ENCODE measurements around the gene SMYD3.

Gene SMYD3

GRCh38 chr1:245915406-245915805, 591.7 kb downstream of the SMYD3 start:
- TF ChIP-seq CTCF (IDR thresholded peaks at IDR 0.05; ENCODE audit: control insufficient read depth, insufficient read depth, low read depth, low read length, missing control alignments): no peak
- no peak for DNase-seq (ENCODE audit: low read depth)
- H3K4me3 ChIP-seq (ENCODE audit: control insufficient read depth, low read depth, low read length): no peak overlapping the region

- TF ChIP-seq CTCF (IDR thresholded peaks at IDR 0.05; ENCODE audit: control insufficient read depth, insufficient read depth, low read depth, low read length, missing control alignments): no peak
- no peak overlapping the region for H3K4me3 ChIP-seq (ENCODE audit: control insufficient read depth, low read depth, low read length)
- no peak for DNase-seq (ENCODE audit: low read depth)
These were observed 598.5 kb downstream of the SMYD3 start for GRCh38 chr1:245908543-245908942.

GRCh38 chr1:245906207-245906606, 600.9 kb downstream of the SMYD3 start:
- TF ChIP-seq CTCF (IDR thresholded peaks at IDR 0.05; ENCODE audit: control insufficient read depth, insufficient read depth, low read depth, low read length, missing control alignments): no peak
- no peak for DNase-seq (ENCODE audit: low read depth)
- H3K4me3 ChIP-seq (ENCODE audit: control insufficient read depth, low read depth, low read length): no peak overlapping the region

- TF ChIP-seq CTCF (IDR thresholded peaks at IDR 0.05; ENCODE audit: control insufficient read depth, insufficient read depth, low read depth, low read length, missing control alignments): no peak
- DNase-seq (ENCODE audit: low read depth): no peak
- H3K4me3 ChIP-seq (ENCODE audit: control insufficient read depth, low read depth, low read length): no peak overlapping the region
These were observed 603.2 kb downstream of the SMYD3 start for GRCh38 chr1:245903851-245904250.

- no peak for DNase-seq (ENCODE audit: low read depth)
- no peak overlapping the region for H3K4me3 ChIP-seq (ENCODE audit: control insufficient read depth, low read depth, low read length)
- TF ChIP-seq CTCF (IDR thresholded peaks at IDR 0.05; ENCODE audit: control insufficient read depth, insufficient read depth, low read depth, low read length, missing control alignments): no peak
These were observed 605.5 kb downstream of the SMYD3 start for GRCh38 chr1:245901565-245901964.

- no peak for DNase-seq (ENCODE audit: low read depth)
- H3K4me3 ChIP-seq (ENCODE audit: control insufficient read depth, low read depth, low read length): no peak overlapping the region
- TF ChIP-seq CTCF (IDR thresholded peaks at IDR 0.05; ENCODE audit: control insufficient read depth, insufficient read depth, low read depth, low read length, missing control alignments): no peak
These were observed 606.0 kb downstream of the SMYD3 start for GRCh38 chr1:245901037-245901436.

- H3K4me3 ChIP-seq (ENCODE audit: control insufficient read depth, low read depth, low read length): no peak overlapping the region
- no peak for DNase-seq (ENCODE audit: low read depth)
- TF ChIP-seq CTCF (IDR thresholded peaks at IDR 0.05; ENCODE audit: control insufficient read depth, insufficient read depth, low read depth, low read length, missing control alignments): no peak
These were observed 608.5 kb downstream of the SMYD3 start for GRCh38 chr1:245898581-245898980.
